Hepatocyte (in vitro differentiated cells): ENCODE data around the gene SHISA3. TPM values are rescaled to one million over a fixed set of nuclear protein-coding genes. Genes with fewer than 3 reads are reported as not detected.
"Not testable (repeated sequence)": the region's sequence is repeated elsewhere in the genome, so short reads cannot be mapped to it uniquely, and the experiment has no call there.

Experiments
- DNase-seq: peaks from one replicate; pipeline ENCODE4 v3.0.0-alpha.2; 2016; ENCODE audit warnings: low spot score
- H2AFZ ChIP-seq: fragments of 200-600 bp; sonication (generic); 2 replicates; pipeline ENCODE4 v1.6.0; 2016; ENCODE audit warnings: antibody characterized with exemption, mild to moderate bottlenecking
- H3K27ac ChIP-seq: fragments of 200-600 bp; sonication (generic); 2 replicates; pipeline ENCODE4 v1.5.1; 2016; ENCODE audit warnings: mild to moderate bottlenecking
- H3K27me3 ChIP-seq: fragments of 200-600 bp; sonication (generic); 2 replicates; pipeline ENCODE4 v1.6.1; 2016
- H3K36me3 ChIP-seq: fragments of 200-600 bp; sonication (generic); replicated peaks from 2 replicates; pipeline ENCODE4 v1.5.1; 2016; ENCODE audit warnings: low read depth; ENCODE audit not compliant: insufficient read depth
- H3K4me1 ChIP-seq: fragments of 200-600 bp; sonication (generic); 2 replicates; pipeline ENCODE4 v1.5.1; 2016; ENCODE audit warnings: mild to moderate bottlenecking, moderate library complexity; ENCODE audit not compliant: insufficient read depth
- H3K4me2 ChIP-seq: fragments of 200-600 bp; sonication (generic); 2 replicates; pipeline ENCODE4 v1.6.0; 2016
- H3K4me3 ChIP-seq: fragments of 200-600 bp; sonication (generic); 2 replicates; pipeline ENCODE4 v1.5.1; 2016; ENCODE audit warnings: mild to moderate bottlenecking
- H3K79me2 ChIP-seq: fragments of 200-600 bp; sonication (generic); 2 replicates; pipeline ENCODE4 v1.6.0; 2017; ENCODE audit warnings: mild to moderate bottlenecking
- H3K9me2 ChIP-seq: fragments of 200-600 bp; sonication (generic); replicated peaks from 2 replicates; pipeline ENCODE4 v1.6.0; 2017; ENCODE audit warnings: mild to moderate bottlenecking; ENCODE audit not compliant: insufficient read depth
- H3K9me3 ChIP-seq: fragments of 200-600 bp; sonication (generic); 2 replicates; pipeline ENCODE4 v1.5.1; 2016; ENCODE audit warnings: low read depth, mild to moderate bottlenecking
- H4K20me1 ChIP-seq: fragments of 200-600 bp; sonication (generic); 2 replicates; pipeline ENCODE4 v1.6.0; 2016; ENCODE audit warnings: mild to moderate bottlenecking; ENCODE audit not compliant: insufficient read depth, poor library complexity, severe bottlenecking
- CTCF ChIP-seq: fragments of 200-600 bp; sonication (generic); IDR thresholded peaks from 2 replicates; pipeline ENCODE4 v1.5.1; 2016; ENCODE audit warnings: antibody characterized with exemption, mild to moderate bottlenecking; ENCODE audit not compliant: poor library complexity
- EZH2 ChIP-seq: fragments of 200-600 bp; sonication (generic); IDR thresholded peaks from 2 replicates; pipeline ENCODE4 v1.6.1; 2016; ENCODE audit warnings: antibody characterized with exemption, mild to moderate bottlenecking, borderline replicate concordance
- EZH2phosphoT487 ChIP-seq: fragments of 200-600 bp; sonication (generic); IDR thresholded peaks from one replicate; pipeline ENCODE4 v1.6.1; 2018; ENCODE audit warnings: antibody characterized with exemption, mild to moderate bottlenecking, low read depth, moderate library complexity; ENCODE audit not compliant: unreplicated experiment, severe bottlenecking
- WGBS: methylation state at CpG from one replicate; pipeline ENCODE4 v1.1.6; 2016; ENCODE audit warnings: low lambda C conversion rate; ENCODE audit errors: missing lambda C conversion rate; 5-methylcytosine and 5-hydroxymethylcytosine counted together
- polyA plus RNA-seq: library from polyadenylated mRNA; unstranded; fragments of >200 nt; fragmentation: Nextera tagmentation; extraction: Ambion mirVana; gene quantifications from 2 replicates; pipeline ENCODE4 v1.2.1, GENCODE V29; 2016
- total RNA-seq: library from RNA; depleted of rRNA; stranded (reverse); fragments of >200 nt; gene quantifications from 2 replicates; pipeline ENCODE4 v1.2.3, GENCODE V29; 2014

Gene SHISA3
- total and polyA plus RNA-seq, 2 experiments from 2014 or later: 0.17 TPM; not detected in 1

GRCh38 chr4:42364266-42365053 lies 32.8 kb upstream of the SHISA3 start:
- no peaks in the 10 kb centered on the region for H3K79me2 ChIP-seq
- no peaks in the 10 kb centered on the region for H3K36me3 ChIP-seq
- H3K9me3 ChIP-seq: no peaks in the 10 kb centered on the region
- H3K27ac ChIP-seq: no peak overlapping the region
- TF ChIP-seq CTCF (no peak), EZH2phosphoT487 (no peak), EZH2 (no peak)
- no peak overlapping the region for H3K4me3 ChIP-seq
- H3K4me2 ChIP-seq: no peak overlapping the region
- H4K20me1 ChIP-seq: no peaks in the 10 kb centered on the region
- DNase-seq: no peak
- H3K27me3 ChIP-seq: no peaks in the 10 kb centered on the region
- no peaks in the 10 kb centered on the region for H3K4me1 ChIP-seq
- H3K9me2 ChIP-seq: no peaks in the 10 kb centered on the region
- H2AFZ ChIP-seq: no peak overlapping the region

GRCh38 chr4:42366959-42367358 lies 30.3 kb upstream of the SHISA3 start:
- DNase-seq: no peak

GRCh38 chr4:42369489-42369888 lies 27.8 kb upstream of the SHISA3 start:
- 96% methylated on average over 26 of the region's 27 CpGs for WGBS
- no peak overlapping the region for H3K4me2 ChIP-seq
- no peaks in the 10 kb centered on the region for H3K27me3 ChIP-seq
- H4K20me1 ChIP-seq: no peaks in the 10 kb centered on the region
- DNase-seq: no peak
- no peak for TF ChIP-seq CTCF
- no peak for TF ChIP-seq EZH2
- TF ChIP-seq EZH2phosphoT487: no peak
- H2AFZ ChIP-seq: no peak overlapping the region
- no peaks in the 10 kb centered on the region for H3K36me3 ChIP-seq
- H3K9me2 ChIP-seq: no peaks in the 10 kb centered on the region
- H3K27ac ChIP-seq: no peak overlapping the region
- H3K4me3 ChIP-seq: no peak overlapping the region
- no peaks in the 10 kb centered on the region for H3K9me3 ChIP-seq
- H3K79me2 ChIP-seq: no peaks in the 10 kb centered on the region
- H3K4me1 ChIP-seq: no peaks in the 10 kb centered on the region

More at GRCh38 chr4:42366959-42367358, 30.3 kb upstream of the SHISA3 start:
- H3K79me2 ChIP-seq: no peaks in the 10 kb centered on the region
- H3K4me1 ChIP-seq: no peaks in the 10 kb centered on the region
- 67% methylated on average over 1 of the region's 1 CpG for WGBS
- no peak overlapping the region for H3K4me3 ChIP-seq
- no peak overlapping the region for H3K4me2 ChIP-seq
- no peaks in the 10 kb centered on the region for H3K9me3 ChIP-seq
- H3K36me3 ChIP-seq: no peaks in the 10 kb centered on the region
- no peaks in the 10 kb centered on the region for H3K27me3 ChIP-seq
- H2AFZ ChIP-seq: no peak overlapping the region
- TF ChIP-seq EZH2: no peak
- H3K9me2 ChIP-seq: no peaks in the 10 kb centered on the region
- H3K27ac ChIP-seq: no peak overlapping the region
- H4K20me1 ChIP-seq: no peaks in the 10 kb centered on the region

DNA sequence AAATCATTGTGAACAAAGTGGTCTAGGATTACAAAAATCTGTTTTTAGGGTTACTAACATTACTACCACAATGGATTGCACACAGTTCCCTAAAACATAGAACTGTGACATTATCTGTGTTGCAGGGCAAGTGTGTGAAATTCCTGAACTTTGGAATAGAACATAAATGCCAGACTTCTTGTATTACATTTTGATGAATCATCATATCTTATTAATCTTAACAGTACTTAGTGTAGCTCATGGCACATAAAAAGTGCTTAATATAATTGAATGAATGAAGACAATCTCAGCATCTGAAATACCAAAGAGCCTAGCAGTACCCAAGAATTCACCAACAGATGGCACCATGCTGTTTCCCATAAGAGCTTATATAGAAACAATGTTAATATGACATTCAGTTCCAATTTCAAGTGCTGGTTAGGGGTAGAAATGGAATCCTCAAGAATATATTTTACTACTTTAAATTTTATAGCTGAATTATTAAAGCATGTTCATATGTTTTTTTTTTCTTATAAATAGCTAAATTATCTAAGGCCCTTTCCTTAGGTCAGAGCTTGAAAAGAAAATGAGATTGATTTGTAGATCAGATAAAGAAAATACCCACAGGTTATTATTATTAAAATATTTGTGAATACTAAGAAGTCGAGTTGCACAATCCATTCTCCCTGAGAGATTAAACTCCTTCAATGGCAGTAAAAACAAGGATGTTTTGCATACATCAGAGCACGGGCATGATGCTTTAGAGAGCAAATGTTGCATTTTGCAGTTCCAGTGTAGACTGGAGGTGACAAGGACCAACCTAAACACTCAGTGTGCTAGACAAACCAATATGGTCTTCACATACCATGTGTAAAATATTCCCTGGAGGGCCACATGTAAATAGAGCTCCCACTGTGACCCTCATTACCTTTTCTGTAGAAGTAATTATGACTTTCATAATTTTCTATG lies 25.7 kb upstream of the SHISA3 start:
- Histone ChIP-seq H3K9me3 (no peaks in the 10 kb centered on the region), H3K4me1 (no peaks in the 10 kb centered on the region), H3K27me3 (no peaks in the 10 kb centered on the region), H3K9me2 (no peaks in the 10 kb centered on the region), H3K36me3 (no peaks in the 10 kb centered on the region), H3K27ac (no peak overlapping the region), H2AFZ (no peak overlapping the region), H3K4me2 (no peak overlapping the region), H3K4me3 (no peak overlapping the region), H3K79me2 (no peaks in the 10 kb centered on the region), H4K20me1 (no peaks in the 10 kb centered on the region)
- TF ChIP-seq CTCF: peak; percentile 71
- TF ChIP-seq EZH2phosphoT487: no peak
- no peak for TF ChIP-seq EZH2
- DNase-seq: peak; percentile 57
- WGBS: 57% methylated on average over 2 of the region's 2 CpGs

- not testable (repeated sequence) for H3K4me1 ChIP-seq, H3K27me3 ChIP-seq, H3K79me2 ChIP-seq, H3K27ac ChIP-seq, H2AFZ ChIP-seq, H4K20me1 ChIP-seq, H3K36me3 ChIP-seq, DNase-seq, H3K4me3 ChIP-seq, H3K9me3 ChIP-seq, H3K9me2 ChIP-seq, H3K4me2 ChIP-seq
- WGBS: 100% methylated on average over 6 of the region's 6 CpGs
These were observed 25.0 kb upstream of the SHISA3 start for GRCh38 chr4:42372303-42372702.
